NCI-H2029 (cell line): ENCODE measurements around the gene CNTN1.
A peak's percentile ranks its signal among the peaks of the same experiment; 100 is the strongest.

ENCODE experiments used
- DNase-seq: peaks from one replicate; lab custom pipeline; 2025; lab: John Stamatoyannopoulos, UW

CNTN1 gene

DNA sequence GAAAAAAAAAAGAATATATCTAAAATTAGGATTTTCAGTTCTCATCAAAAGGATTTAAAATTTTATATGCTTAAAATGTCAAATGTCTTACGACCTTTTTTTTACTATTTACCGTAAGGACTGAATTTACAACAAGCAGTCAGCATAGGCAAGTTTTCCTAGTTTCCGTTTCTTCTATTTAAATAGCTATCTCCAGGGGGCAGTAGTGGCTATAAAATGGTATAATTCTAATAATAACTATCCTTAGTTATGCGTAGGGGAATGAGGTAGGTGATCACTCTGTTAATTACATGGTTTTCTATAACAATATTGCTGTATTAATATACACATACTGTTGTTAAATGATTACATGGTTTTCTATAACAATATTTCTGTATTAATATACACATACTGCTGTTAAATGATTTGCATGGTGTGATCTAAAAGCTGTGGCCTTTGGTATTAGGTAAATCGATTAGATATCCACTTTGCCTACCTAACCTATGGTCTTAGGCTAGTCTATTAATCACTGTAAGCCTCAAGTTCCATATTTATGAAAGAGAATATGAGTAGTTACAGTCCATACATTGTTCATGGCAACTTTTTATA lies 278.2 kb downstream of the CNTN1 start:
- DNase-seq: no peak

DNA sequence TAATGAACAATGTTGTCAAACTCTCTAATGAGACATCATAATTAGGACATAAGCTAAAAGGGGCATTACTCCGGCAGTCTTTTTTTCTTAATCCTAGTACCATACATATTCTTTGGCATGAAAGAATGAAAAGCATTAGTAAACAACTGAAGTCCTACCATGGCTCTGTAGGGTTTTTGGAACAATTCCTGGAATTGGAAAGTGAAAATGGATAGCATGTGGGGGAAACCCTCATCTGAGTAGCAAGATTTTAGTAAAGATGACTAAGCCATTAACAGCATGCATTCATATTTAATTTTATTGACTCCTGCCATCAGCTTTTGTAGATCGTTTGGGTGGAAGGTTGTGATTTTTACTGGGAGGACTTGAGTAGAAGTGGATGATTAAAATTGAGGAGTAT lies 279.7 kb downstream of the CNTN1 start:
- DNase-seq: no peak

DNA sequence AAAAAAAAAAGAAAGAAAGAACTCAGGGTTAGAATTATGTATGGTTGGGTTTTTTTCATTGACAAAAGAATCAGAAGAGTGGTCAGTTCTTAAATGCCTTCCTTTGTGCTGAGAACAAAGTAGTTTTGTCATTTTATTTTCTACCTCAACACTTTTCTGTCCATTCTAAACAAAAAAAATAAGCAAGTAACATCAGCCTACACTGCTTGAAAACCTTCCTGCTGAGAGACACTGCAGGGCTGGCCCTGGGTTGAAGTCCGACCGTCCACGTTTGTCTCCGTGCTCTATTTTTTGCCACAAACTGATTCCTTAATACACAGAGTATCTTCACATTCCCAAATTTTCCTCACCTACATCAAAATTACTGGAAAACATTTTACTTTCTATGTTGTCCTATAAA lies 284.3 kb downstream of the CNTN1 start:
- DNase-seq: no peak

DNA sequence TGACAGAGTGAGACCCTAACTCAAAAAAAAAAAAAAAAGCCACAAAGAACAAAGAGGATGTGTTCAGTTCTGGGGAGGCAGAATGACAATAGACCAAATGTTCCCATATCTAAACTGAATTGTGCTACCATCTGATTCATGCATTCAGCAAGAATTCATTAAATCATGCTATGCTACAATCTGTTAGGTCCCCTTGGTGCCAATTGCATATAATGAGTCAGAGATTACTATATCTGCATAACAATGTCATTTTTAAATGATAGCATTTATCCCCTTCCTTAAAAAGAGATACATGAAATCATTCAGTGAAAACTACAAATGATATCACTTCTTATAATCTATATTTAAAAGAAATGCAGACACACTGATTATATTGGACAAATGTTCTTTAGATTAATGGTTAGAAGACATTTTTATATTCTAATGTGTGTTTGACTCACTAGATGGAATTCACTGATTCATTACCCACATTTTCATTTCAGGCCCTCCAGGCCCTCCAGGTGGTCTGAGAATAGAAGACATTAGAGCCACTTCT lies 288.3 kb downstream of the CNTN1 start:
- DNase-seq: no peak

DNA sequence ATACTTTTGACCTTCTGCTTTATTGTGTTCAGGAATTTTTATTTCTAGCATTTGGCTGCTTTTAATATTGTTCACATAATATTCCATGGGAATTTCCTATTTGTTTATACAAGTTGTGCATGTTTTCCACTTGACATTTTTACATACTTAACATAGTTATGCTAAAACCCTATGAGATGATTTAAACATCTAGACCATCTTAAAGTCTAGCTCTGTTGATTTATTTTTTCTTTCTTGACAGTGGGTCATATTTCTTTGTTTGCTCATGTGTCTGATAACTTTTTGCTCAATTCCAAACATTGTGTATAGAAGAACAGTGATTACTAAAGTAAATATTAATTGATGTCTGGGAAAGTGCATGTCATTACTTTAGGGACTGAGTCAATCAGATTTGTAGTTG lies 293.8 kb downstream of the CNTN1 start:
- DNase-seq: no peak

DNA sequence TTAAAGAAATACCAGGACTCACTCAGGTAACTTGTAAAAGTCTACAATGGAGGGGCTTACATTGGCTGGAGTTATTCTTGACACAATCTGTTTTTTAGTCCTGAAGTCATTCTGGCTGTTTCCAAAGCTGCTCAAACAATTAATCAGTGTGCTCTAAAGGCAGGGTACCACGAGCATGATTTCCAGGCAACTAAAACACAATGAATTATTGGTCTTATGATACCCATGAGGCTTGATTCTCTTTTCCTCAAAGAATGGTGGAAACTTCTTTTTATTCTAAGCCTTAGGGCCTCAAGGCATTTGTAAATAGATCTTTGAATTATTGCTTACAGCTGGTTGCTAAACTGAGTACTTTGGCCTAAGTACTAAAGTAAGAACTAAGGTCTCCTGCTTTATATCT lies 296.1 kb downstream of the CNTN1 start:
- no peak for DNase-seq

DNA sequence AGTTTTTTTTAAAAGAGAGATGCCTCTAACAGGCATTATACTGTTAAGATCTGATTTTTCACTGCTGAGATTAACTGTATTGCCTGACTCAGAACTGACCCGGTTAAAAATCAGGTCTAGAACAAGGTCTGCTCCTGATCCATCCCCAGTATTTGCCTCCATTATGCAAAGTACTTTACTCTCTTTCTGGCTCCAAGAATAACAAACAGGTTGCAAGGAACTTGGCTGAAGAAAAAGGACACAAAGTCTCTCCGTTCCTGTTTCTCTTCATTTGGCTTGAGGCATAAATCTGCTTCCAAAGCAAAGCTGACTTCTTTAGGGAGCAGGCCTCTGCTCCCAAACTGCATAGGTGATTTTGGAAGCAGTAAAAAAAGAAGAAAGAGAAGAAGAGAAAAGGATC lies 296.6 kb downstream of the CNTN1 start:
- DNase-seq: no peak

DNA sequence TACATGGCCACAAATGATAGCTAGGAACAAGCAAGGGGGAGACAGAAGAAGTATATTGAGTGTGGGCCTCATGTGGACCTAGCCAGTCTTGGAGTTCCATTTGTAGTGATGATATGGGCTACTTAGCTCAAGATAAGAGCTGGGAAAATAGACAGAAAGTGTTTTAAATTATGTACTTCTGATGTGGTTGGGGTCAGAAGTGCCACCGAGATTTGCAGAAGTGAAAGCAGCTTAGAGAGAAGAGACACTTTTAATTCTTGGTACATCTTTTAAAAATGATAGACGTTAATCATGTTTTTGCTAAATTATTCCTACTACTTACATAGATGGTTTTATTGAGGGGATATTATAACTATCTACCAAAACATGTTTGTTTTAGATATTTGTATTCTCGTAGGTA lies 297.5 kb downstream of the CNTN1 start:
- DNase-seq: no peak

DNA sequence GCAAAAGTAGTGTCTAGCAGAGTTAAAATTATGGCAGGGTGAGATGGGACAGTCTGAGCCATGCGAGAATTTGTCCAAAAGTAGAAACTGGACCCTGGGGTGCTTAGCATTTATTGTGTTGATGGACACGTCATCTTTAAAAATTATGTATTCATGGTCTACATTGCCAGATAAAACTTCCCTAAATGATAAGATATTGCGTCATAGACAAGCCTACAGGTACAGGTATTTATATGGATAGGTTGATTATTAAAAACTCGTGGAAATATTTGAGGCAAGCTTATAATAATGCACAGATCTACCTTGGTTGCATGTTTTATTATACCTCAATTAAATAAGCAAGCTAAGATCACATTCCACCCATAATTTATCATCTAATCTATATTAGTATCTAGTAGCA lies 299.9 kb downstream of the CNTN1 start:
- DNase-seq: no peak

DNA sequence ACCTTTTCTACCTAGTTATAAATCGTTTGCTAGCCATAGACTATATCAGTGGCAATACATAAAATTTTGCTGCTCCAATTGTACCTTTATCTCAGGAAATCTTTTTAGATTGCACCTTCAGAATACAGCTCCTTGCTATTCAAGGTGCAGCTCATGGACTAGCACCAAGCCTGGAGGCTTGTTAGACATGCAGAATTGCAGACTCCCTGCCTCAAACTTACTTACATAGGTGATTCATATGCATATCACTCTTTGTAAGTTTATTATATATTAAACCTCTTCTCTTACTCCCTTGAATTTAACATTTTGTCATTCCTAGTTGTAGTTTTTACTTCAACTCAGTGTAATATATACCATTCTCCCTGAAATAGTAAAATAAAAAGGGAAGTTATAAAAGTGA lies 300.4 kb downstream of the CNTN1 start:
- DNase-seq: no peak

DNA sequence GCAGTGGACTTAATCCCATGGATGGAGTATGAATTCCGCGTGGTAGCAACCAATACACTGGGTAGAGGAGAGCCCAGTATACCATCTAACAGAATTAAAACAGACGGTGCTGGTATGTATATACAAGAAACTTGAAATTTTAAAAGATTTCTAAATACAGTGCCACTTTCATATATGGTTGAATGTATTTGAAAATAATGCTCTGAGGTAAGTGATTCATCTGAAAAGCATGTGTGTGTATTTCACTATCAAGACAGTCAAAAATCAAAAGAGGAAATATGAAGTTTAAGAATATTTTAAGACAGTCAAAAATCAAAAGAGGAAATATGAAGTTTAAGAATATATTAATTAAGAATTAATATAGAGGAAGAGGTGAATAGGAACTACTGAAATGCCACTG lies 300.9 kb downstream of the CNTN1 start:
- no peak for DNase-seq

DNA sequence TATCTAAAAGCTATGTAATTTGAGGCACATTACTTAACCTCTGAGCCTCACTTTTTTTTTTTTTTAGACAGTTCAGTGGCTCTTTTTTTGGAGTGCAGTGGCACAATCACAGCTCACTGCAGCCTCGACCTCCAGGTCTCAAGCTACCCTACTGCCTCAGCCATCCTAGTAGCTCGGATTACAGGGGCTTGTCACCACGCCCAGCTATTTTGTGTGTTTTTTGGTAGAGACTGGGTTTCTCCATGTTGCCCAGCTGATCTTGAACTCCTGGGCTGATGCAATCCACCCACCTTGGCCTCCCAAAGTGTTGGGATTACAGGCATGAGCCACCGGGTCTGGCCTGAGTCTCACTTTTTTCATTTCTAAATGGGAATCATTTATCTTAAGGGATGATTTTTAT lies 303.9 kb downstream of the CNTN1 start:
- DNase-seq: no peak

DNA sequence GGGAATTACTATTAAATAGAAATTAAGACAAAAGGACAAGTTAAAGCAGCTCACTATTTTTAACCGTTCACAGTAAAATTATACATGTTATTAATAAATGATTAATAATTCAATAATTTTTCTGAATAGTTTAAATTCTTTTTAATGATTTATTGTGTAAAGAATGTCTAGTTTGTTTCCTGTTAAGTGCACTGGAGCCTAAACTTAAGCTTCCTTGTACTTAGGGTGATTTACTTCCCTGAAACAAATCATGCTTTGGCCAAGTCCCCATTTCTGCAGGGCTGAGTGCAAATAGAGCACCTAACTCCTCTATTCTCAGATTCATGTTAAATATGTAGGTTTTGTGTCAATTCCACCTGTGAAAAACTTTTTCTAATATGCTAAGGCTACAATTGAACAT lies 307.0 kb downstream of the CNTN1 start:
- no peak for DNase-seq

DNA sequence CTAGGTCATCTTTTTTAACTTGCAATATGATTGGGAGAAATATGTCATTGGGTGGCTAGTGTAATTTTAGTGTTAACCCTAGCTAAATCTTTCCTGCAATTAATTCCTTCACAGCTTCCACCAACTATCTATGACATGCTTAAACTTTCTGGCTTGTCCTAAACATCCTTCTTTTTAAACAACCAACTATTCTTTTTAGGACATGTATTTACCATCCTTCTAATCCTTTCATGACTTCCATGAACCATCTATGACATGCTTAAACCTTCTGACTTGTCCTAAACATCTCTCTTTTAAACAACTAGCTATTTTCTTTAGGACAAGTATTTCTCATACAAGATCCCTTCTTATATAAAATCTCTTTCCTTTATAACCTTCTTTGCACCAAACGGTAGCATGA lies 316.2 kb downstream of the CNTN1 start:
- DNase-seq: no peak

DNA sequence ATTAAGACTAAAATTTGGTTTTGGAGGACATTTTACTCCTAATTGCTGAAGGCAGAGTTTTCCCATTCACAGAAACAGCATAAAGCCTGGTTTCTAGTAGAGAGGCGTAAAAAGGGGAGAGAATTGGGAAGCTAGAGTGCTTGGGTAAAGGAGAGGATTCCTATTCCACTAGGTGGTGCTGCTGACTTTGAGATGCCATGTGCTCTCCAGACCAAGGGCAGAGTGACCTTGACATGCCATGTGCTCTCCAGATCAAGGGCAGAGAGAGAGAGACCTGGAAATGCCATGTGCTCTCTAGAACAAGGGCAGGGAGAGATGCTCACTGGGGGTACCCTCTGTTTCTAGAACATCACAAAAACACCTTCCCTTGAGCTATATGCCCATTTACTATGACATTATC lies 319.7 kb downstream of the CNTN1 start:
- peak; percentile 37 for DNase-seq

DNA sequence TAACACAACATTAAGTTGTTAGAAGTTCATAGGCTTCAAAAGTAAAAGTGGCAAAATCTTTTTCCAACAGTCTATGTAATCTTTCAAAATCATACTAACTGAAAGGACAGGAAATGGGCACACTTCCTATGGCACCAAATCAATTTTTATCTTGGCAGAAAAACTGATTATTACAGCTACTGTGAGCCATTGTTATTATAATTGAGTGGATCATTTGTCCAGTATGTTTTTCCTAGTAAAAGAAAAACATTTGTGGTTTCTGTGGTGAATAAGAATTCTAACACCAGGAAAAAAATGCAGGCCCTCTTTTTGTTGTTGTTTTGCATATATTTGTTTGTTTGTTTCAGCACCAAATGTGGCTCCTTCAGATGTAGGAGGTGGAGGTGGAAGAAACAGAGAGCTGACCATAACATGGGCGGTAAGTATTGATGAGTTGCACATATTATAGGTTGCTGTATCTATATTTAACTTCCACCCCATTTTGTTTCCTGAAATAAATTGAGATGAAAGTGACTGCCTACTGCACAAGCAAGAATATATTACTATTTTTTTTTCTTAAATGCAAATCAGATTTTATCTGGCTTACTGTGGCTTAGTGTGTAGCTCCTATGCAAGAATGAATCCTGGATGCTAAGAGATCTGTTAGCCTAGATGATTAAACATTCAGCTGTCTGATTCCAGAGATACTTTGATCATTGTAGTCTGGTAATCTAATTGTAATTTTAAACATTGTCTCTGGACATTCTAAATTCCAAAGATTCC lies 321.8 kb downstream of the CNTN1 start:
- no peak for DNase-seq

DNA sequence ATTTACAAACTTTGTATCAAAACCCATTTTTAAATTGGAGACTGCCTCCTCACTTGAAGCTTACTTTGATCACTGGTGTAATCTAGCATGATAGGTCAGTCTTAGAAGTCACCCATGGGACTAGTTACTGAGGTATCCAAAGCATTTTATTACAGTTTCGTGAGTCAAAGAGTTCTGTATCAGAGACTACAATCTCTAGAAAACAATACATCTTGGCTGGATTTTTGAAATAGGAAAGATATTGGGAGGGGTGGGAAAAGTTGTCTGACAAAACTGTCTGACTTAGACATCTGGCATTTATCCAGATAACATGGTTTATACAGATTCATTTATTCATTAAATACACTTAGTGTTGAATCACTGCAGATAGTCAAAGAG lies 322.4 kb downstream of the CNTN1 start:
- DNase-seq: no peak

DNA sequence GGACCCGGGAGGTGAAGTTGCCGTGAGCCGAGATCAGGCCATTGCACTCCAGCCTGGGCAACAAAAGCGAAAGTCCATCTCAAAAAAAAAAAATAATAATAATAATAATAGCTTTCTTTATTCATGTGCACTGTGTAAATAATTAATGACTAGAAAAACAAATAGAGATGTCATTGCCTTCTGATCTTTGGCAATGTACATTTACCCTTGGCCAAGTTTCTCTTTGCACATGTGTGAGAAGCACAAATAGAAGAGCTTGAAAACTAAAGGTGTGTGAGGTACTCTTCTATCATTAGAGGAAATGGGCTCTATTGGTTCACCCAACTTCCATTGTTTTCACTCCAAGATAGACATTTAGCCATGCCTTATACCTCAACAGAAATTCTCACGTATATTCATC lies 325.8 kb downstream of the CNTN1 start:
- no peak for DNase-seq

DNA sequence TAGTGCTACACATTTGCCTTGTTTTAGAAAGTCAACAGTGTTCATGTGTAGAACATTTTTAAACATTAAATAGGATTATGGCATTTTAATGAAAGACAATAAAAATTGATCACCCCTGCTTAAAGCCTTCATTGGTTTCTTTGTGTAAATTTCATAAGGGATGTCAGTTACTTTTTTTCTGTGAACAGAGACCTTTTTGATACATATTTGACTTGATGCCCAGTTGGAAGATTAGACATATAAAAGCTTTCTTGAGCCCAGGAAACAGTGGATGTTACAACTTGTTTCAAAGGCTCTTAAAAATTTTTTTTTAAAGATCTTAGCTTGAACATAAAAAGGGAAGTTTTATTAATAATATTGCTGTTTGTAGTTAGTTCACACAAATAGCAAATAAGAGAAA lies 327.2 kb downstream of the CNTN1 start:
- no peak for DNase-seq

DNA sequence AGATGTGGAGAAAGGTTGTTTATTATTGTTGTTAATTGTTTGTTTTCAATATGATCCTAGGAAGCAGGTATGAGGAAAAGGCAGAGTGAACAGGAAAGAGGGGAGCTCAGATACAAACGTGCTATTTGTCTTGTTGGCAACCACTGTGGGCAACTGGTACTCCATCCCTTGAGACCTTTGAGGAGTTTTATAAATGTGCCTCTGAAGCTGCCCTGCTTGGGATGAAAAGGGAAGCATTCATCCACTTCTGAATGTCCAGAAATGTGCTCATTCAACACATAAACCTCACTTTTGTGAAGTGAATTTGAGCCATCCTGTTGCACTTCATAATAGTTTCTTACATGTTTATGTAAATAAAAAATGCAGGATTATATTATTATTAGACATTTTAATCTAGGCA lies 331.6 kb downstream of the CNTN1 start:
- DNase-seq: no peak

DNA sequence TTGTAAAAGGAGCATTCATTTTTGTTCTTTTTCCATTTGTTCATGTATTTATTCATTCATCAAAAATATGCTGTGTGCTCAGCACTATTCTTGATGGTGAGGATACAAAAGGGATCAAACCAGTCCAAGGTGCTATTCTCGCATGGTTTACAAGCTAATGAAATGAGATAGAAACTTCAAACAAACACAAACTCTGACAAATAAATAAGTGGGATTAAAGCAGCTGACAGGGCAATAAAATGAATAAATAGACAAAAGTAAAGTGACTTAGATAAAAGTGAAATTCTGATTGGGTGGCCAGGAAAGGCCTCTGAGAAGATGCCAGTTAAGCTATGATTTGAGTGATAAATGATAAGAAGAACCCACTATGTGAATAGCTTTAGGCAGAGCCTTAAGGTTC lies 333.9 kb downstream of the CNTN1 start:
- no peak for DNase-seq

DNA sequence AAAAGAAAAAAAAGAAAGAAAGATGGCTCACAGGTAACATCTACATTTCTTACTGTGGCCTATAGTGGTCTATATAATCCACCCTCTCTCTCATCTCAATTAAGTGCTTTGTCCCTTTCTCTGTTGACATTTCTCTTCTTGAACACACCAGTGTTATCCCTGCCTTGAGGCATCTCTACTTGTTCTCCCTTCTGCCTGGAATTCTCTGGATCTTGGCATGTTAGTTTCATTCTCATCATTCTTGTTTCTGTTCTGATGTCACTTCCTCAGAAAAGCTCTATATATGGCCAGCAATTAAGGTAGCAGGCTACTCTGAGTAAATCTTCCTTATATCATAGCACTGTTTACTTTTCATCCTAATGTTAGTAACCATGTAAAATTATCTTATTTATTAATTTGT lies 340.1 kb downstream of the CNTN1 start:
- DNase-seq: no peak

DNA sequence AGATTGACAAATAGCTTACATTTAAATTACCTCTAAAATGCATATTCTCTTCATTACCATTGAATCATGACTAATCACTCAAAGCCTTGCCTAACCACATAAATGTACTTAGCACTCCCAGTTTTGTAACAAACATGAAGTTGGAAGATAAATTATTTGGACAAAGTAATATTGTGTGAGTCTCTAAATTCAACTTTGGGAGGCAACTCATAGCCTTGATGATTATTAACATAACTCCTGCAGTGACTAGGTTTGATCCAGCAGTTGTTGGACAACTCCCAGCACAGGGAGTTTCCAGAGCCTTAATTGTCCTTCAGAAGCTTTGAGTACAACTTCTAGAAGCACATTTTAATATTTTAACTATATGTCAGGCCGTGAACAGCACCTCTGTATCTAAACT lies 342.4 kb downstream of the CNTN1 start:
- no peak for DNase-seq

DNA sequence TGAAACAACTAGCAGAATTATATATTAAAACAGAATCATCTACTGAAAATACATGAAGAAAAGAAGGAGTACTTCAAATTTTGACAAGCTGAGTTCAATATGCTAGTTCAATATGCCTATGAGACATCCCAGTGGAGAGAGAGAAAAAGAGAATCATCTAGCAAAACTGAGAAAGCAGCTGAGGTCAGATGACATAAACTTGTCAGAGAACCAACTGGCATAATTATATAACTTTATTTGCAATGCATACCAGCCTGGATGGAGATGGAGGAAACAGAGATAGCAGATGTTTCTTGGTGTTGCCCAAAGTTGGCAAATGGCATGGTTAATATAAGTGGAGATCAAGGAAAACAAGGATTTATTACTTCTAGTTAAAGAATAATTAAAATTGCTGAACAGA lies 347.2 kb downstream of the CNTN1 start:
- no peak for DNase-seq
